LHCN-M2 (cell line): ENCODE results near the gene DLG4. TPM values are rescaled to one million over a fixed set of nuclear protein-coding genes. Genes with fewer than 3 reads are reported as not detected.
A peak's percentile ranks its signal among the peaks of the same experiment; 100 is the strongest.

ENCODE experiments used
- DNase-seq: peaks from one replicate; pipeline ENCODE4 v3.0.0-alpha.2; 2012; ENCODE audit warnings: low read depth
- total RNA-seq: library from RNA; depleted of rRNA; stranded (reverse); fragments of >200 nt; gene quantifications from 2 replicates; pipeline ENCODE4 v1.2.3, GENCODE V29; 2014

The DLG4 gene
- total RNA-seq, 1 experiment from 2014 or later = 17.3 TPM

- DNase-seq = no peak
Observed at GRCh38 chr17:7232114-7232513, 12.5 kb upstream of the DLG4 start.

GRCh38 chr17:7229504-7229903 lies 9.9 kb upstream of the DLG4 start:
- no peak for DNase-seq

- no peak for DNase-seq
Observed at GRCh38 chr17:7228920-7229319, 9.3 kb upstream of the DLG4 start.

- DNase-seq = no peak
Observed at GRCh38 chr17:7226721-7227710, 7.4 kb upstream of the DLG4 start.

GRCh38 chr17:7225711-7226331 lies 6.2 kb upstream of the DLG4 start:
- no peak for DNase-seq

GRCh38 chr17:7224661-7225111 lies 5.0 kb upstream of the DLG4 start:
- DNase-seq = no peak

GRCh38 chr17:7224110-7224509 lies 4.5 kb upstream of the DLG4 start:
- DNase-seq = peak; percentile 68

GRCh38 chr17:7223375-7223774 lies 3.7 kb upstream of the DLG4 start:
- no peak for DNase-seq

- no peak for DNase-seq
Observed at GRCh38 chr17:7222972-7223292, 3.3 kb upstream of the DLG4 start.

GRCh38 chr17:7222093-7222971 lies 2.7 kb upstream of the DLG4 start:
- DNase-seq = no peak

GRCh38 chr17:7221278-7222092 lies 1.8 kb upstream of the DLG4 start:
- DNase-seq = no peak

GRCh38 chr17:7220593-7221277 lies 1.1 kb upstream of the DLG4 start:
- peak; percentile 68 for DNase-seq

- DNase-seq = no peak
Observed at GRCh38 chr17:7219229-7219811, 316 bp downstream of the DLG4 start.

- DNase-seq = no peak
Observed at GRCh38 chr17:7218758-7219157, 878 bp downstream of the DLG4 start.

GRCh38 chr17:7218166-7218565 lies 1.5 kb downstream of the DLG4 start:
- no peak for DNase-seq

- peak; percentile 64 for DNase-seq
Observed at GRCh38 chr17:7217113-7217987, 2.3 kb downstream of the DLG4 start.

- DNase-seq = no peak
Observed at GRCh38 chr17:7216242-7217112, 3.2 kb downstream of the DLG4 start.

GRCh38 chr17:7215652-7216180 lies 3.9 kb downstream of the DLG4 start:
- no peak for DNase-seq
